Measurements from ENCODE around the gene ACAD11. TPM values are rescaled to one million over a fixed set of nuclear protein-coding genes. Genes with fewer than 3 reads are reported as not detected.

The ACAD11 gene
- total RNA-seq, 1 donor = 29.8 TPM

- no peaks in the 10 kb centered on the region for H3K27me3 ChIP-seq (ENCODE audit: insufficient read depth, low read length)
- H3K9me3 ChIP-seq (ENCODE audit: low read depth, low read length) = no peaks in the 10 kb centered on the region
- H3K4me1 ChIP-seq (ENCODE audit: insufficient read depth, low read length) = peaks cover 22% of the 10 kb centered on the region
- no peak overlapping the region for H3K4me3 ChIP-seq (ENCODE audit: low read length)
These were observed 117.0 kb downstream of the ACAD11 start for GRCh38 chr3:132542577-132542976.

- no peak overlapping the region for H3K4me3 ChIP-seq (ENCODE audit: low read length)
- no peaks in the 10 kb centered on the region for H3K9me3 ChIP-seq (ENCODE audit: low read depth, low read length)
- no peaks in the 10 kb centered on the region for H3K27me3 ChIP-seq (ENCODE audit: insufficient read depth, low read length)
- H3K4me1 ChIP-seq (ENCODE audit: insufficient read depth, low read length) = peaks cover 11% of the 10 kb centered on the region
These were observed 119.9 kb downstream of the ACAD11 start for GRCh38 chr3:132539681-132540080.

- Histone ChIP-seq H3K27me3 (ENCODE audit: insufficient read depth, low read length) (no peaks in the 10 kb centered on the region), H3K9me3 (ENCODE audit: low read depth, low read length) (no peaks in the 10 kb centered on the region), H3K4me1 (ENCODE audit: insufficient read depth, low read length) (peaks cover 5% of the 10 kb centered on the region), H3K4me3 (ENCODE audit: low read length) (no peak overlapping the region)
These were observed 121.5 kb downstream of the ACAD11 start for GRCh38 chr3:132538072-132538471.

- Histone ChIP-seq H3K9me3 (ENCODE audit: low read depth, low read length) (no peaks in the 10 kb centered on the region), H3K4me3 (ENCODE audit: low read length) (no peak overlapping the region), H3K27me3 (ENCODE audit: insufficient read depth, low read length) (no peaks in the 10 kb centered on the region), H3K4me1 (ENCODE audit: insufficient read depth, low read length) (peaks cover 3% of the 10 kb centered on the region)
These were observed 122.3 kb downstream of the ACAD11 start for GRCh38 chr3:132537297-132537696.

- Histone ChIP-seq H3K9me3 (ENCODE audit: low read depth, low read length) (no peaks in the 10 kb centered on the region), H3K4me1 (ENCODE audit: insufficient read depth, low read length) (no peaks in the 10 kb centered on the region), H3K27me3 (ENCODE audit: insufficient read depth, low read length) (no peaks in the 10 kb centered on the region), H3K4me3 (ENCODE audit: low read length) (no peak overlapping the region)
These were observed 123.0 kb downstream of the ACAD11 start for GRCh38 chr3:132536442-132537153.

GRCh38 chr3:132535575-132536441 lies 123.8 kb downstream of the ACAD11 start:
- H3K4me1 ChIP-seq (ENCODE audit: insufficient read depth, low read length) = no peaks in the 10 kb centered on the region
- H3K4me3 ChIP-seq (ENCODE audit: low read length) = no peak overlapping the region
- no peaks in the 10 kb centered on the region for H3K27me3 ChIP-seq (ENCODE audit: insufficient read depth, low read length)
- H3K9me3 ChIP-seq (ENCODE audit: low read depth, low read length) = no peaks in the 10 kb centered on the region

GRCh38 chr3:132530624-132531023 lies 129.0 kb downstream of the ACAD11 start:
- H3K27me3 ChIP-seq (ENCODE audit: insufficient read depth, low read length) = no peaks in the 10 kb centered on the region
- H3K4me3 ChIP-seq (ENCODE audit: low read length) = no peak overlapping the region
- H3K4me1 ChIP-seq (ENCODE audit: insufficient read depth, low read length) = no peaks in the 10 kb centered on the region
- H3K9me3 ChIP-seq (ENCODE audit: low read depth, low read length) = no peaks in the 10 kb centered on the region

- Histone ChIP-seq H3K27me3 (ENCODE audit: insufficient read depth, low read length) (no peaks in the 10 kb centered on the region), H3K4me3 (ENCODE audit: low read length) (no peak overlapping the region), H3K9me3 (ENCODE audit: low read depth, low read length) (no peaks in the 10 kb centered on the region), H3K4me1 (ENCODE audit: insufficient read depth, low read length) (no peaks in the 10 kb centered on the region)
These were observed 137.3 kb downstream of the ACAD11 start for GRCh38 chr3:132522353-132522752.

GRCh38 chr3:132521901-132522300 lies 137.7 kb downstream of the ACAD11 start:
- H3K4me3 ChIP-seq (ENCODE audit: low read length) = no peak overlapping the region
- no peaks in the 10 kb centered on the region for H3K9me3 ChIP-seq (ENCODE audit: low read depth, low read length)
- no peaks in the 10 kb centered on the region for H3K27me3 ChIP-seq (ENCODE audit: insufficient read depth, low read length)
- no peaks in the 10 kb centered on the region for H3K4me1 ChIP-seq (ENCODE audit: insufficient read depth, low read length)

GRCh38 chr3:132519914-132520313 lies 139.7 kb downstream of the ACAD11 start:
- Histone ChIP-seq H3K27me3 (ENCODE audit: insufficient read depth, low read length) (no peaks in the 10 kb centered on the region), H3K4me1 (ENCODE audit: insufficient read depth, low read length) (no peaks in the 10 kb centered on the region)

GRCh38 chr3:132517311-132517710 lies 142.3 kb downstream of the ACAD11 start:
- no peaks in the 10 kb centered on the region for H3K27me3 ChIP-seq (ENCODE audit: insufficient read depth, low read length)
- H3K4me3 ChIP-seq (ENCODE audit: low read length) = no peak overlapping the region
- no peaks in the 10 kb centered on the region for H3K9me3 ChIP-seq (ENCODE audit: low read depth, low read length)
- H3K4me1 ChIP-seq (ENCODE audit: insufficient read depth, low read length) = no peaks in the 10 kb centered on the region

More at GRCh38 chr3:132519914-132520313, 139.7 kb downstream of the ACAD11 start:
- Histone ChIP-seq H3K9me3 (ENCODE audit: low read depth, low read length) (no peaks in the 10 kb centered on the region), H3K4me3 (ENCODE audit: low read length) (no peak overlapping the region)

GRCh38 chr3:132513057-132513456 lies 146.6 kb downstream of the ACAD11 start:
- H3K27me3 ChIP-seq (ENCODE audit: insufficient read depth, low read length) = no peaks in the 10 kb centered on the region

GRCh38 chr3:132509506-132509905 lies 150.1 kb downstream of the ACAD11 start:
- no peak overlapping the region for H3K4me3 ChIP-seq (ENCODE audit: low read length)
- H3K27me3 ChIP-seq (ENCODE audit: insufficient read depth, low read length) = no peaks in the 10 kb centered on the region
- no peaks in the 10 kb centered on the region for H3K4me1 ChIP-seq (ENCODE audit: insufficient read depth, low read length)
- no peaks in the 10 kb centered on the region for H3K9me3 ChIP-seq (ENCODE audit: low read depth, low read length)

More at GRCh38 chr3:132513057-132513456, 146.6 kb downstream of the ACAD11 start:
- H3K9me3 ChIP-seq (ENCODE audit: low read depth, low read length) = no peaks in the 10 kb centered on the region
- no peak overlapping the region for H3K4me3 ChIP-seq (ENCODE audit: low read length)
- H3K4me1 ChIP-seq (ENCODE audit: insufficient read depth, low read length) = no peaks in the 10 kb centered on the region

GRCh38 chr3:132509096-132509495 lies 150.5 kb downstream of the ACAD11 start:
- no peaks in the 10 kb centered on the region for H3K9me3 ChIP-seq (ENCODE audit: low read depth, low read length)
- no peak overlapping the region for H3K4me3 ChIP-seq (ENCODE audit: low read length)
- no peaks in the 10 kb centered on the region for H3K4me1 ChIP-seq (ENCODE audit: insufficient read depth, low read length)
- H3K27me3 ChIP-seq (ENCODE audit: insufficient read depth, low read length) = no peaks in the 10 kb centered on the region

Data from mononuclear cell (primary cell).